ENCODE measurements around the gene COQ8A. TPM values are rescaled to one million over a fixed set of nuclear protein-coding genes. Genes with fewer than 3 reads are reported as not detected.

COQ8A gene
- total RNA-seq, 1 donor: 14.1 TPM

GRCh38 chr1:226964611-226965486, 24.8 kb downstream of the COQ8A start:
- H3K4me1 ChIP-seq (ENCODE audit: insufficient read depth, low read length): no peaks in the 10 kb centered on the region
- H3K4me2 ChIP-seq (ENCODE audit: insufficient read depth, low read length): no peak overlapping the region
- H3K9me3 ChIP-seq (ENCODE audit: low read depth, low read length): no peaks in the 10 kb centered on the region
- no peaks in the 10 kb centered on the region for H4K20me1 ChIP-seq (ENCODE audit: insufficient read depth, low read length)
- no peak overlapping the region for H3K27ac ChIP-seq (ENCODE audit: low read depth, low read length)
- H3K79me2 ChIP-seq (ENCODE audit: insufficient read depth, low read length): no peaks in the 10 kb centered on the region
- no peak overlapping the region for H3K4me3 ChIP-seq (ENCODE audit: insufficient read depth, low read length)
- TF ChIP-seq, protein P1, sequence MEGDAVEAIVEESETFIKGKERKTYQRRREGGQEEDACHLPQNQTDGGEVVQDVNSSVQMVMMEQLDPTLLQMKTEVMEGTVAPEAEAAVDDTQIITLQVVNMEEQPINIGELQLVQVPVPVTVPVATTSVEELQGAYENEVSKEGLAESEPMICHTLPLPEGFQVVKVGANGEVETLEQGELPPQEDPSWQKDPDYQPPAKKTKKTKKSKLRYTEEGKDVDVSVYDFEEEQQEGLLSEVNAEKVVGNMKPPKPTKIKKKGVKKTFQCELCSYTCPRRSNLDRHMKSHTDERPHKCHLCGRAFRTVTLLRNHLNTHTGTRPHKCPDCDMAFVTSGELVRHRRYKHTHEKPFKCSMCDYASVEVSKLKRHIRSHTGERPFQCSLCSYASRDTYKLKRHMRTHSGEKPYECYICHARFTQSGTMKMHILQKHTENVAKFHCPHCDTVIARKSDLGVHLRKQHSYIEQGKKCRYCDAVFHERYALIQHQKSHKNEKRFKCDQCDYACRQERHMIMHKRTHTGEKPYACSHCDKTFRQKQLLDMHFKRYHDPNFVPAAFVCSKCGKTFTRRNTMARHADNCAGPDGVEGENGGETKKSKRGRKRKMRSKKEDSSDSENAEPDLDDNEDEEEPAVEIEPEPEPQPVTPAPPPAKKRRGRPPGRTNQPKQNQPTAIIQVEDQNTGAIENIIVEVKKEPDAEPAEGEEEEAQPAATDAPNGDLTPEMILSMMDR (IDR thresholded peaks at IDR 0.05; ENCODE audit: extremely low read depth, low read depth, low read length): no peak
- H3K27me3 ChIP-seq (ENCODE audit: insufficient read depth, low read length): no peaks in the 10 kb centered on the region
- H2AFZ ChIP-seq (ENCODE audit: low read length): no peak overlapping the region
- peak; percentile 61 for DNase-seq (ENCODE audit: insufficient read length, low spot score, missing footprints)
- no peaks in the 10 kb centered on the region for H3K36me3 ChIP-seq (ENCODE audit: insufficient read depth, low read length)

DNA sequence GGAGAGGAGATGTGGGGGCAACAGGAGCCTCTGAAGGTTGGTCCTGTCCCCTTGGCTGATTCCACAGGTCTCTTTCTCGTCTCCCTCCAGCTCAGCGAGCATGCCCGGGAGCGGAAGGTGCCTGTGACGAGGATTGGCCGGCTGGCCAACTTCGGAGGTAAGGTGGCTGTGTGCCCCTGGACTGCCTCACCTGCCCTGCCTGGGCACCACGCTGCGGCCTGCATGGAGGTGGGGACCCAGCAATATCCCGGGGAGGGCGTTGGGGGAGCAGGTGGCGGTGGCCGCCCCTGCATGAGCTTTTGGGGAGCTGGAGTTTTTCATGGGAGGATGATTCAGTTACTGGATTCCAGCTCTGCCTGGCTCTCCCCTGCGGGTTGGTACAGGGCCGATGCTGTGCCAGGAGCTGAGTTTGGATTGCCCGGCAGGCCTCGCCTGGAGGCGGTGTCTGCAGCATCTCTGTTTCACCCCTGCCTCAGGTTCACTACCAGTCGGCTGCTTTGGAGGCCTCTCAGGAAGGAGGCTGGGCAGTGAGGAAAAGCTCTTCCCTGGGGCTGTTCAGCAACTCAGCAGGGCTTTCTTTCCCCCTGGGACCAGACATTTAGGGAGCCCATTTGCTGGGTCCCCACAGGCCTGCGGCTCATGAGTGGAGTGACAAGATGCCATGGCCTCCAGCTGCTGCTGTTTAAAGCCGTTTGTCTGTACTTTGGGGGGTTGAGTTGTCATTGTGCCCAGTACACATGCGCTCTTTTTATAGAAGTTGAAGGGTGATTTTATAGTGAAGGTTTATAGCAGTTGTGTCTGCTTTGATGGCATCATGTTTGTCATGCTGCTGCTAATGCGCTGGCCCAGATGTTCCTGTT, 25.7 kb downstream of the COQ8A start:
- TF ChIP-seq, protein P1 (IDR thresholded peaks at IDR 0.05; ENCODE audit: extremely low read depth, low read depth, low read length): no peak
- no peak overlapping the region for H2AFZ ChIP-seq (ENCODE audit: low read length)
- H3K36me3 ChIP-seq (ENCODE audit: insufficient read depth, low read length): no peaks in the 10 kb centered on the region
- H3K4me3 ChIP-seq (ENCODE audit: insufficient read depth, low read length): no peak overlapping the region
- no peaks in the 10 kb centered on the region for H3K27me3 ChIP-seq (ENCODE audit: insufficient read depth, low read length)
- H3K4me2 ChIP-seq (ENCODE audit: insufficient read depth, low read length): no peak overlapping the region
- H4K20me1 ChIP-seq (ENCODE audit: insufficient read depth, low read length): no peaks in the 10 kb centered on the region
- peak; percentile 31 for DNase-seq (ENCODE audit: insufficient read length, low spot score, missing footprints)
- no peak overlapping the region for H3K27ac ChIP-seq (ENCODE audit: low read depth, low read length)
- no peaks in the 10 kb centered on the region for H3K4me1 ChIP-seq (ENCODE audit: insufficient read depth, low read length)
- no peaks in the 10 kb centered on the region for H3K9me3 ChIP-seq (ENCODE audit: low read depth, low read length)
- H3K79me2 ChIP-seq (ENCODE audit: insufficient read depth, low read length): no peaks in the 10 kb centered on the region

DNA sequence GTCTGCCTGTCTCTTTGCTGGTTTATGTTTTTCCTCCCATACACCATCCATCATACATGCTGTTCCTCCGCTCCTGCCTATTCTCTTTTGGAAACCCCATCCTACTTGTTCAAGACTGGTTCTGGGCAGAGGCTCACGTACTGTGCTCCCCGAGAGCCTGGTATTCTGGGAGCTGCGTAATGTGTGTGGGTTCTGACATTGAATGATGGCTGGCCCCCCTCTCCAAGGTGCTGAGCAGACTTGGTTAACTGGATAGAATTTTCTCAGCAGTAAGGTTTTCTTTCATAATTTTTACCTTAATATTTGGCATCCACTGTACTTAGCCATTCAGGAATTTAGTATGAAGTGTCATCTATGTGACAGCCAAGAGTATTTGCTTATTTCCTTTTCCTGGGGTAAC, 26.6 kb downstream of the COQ8A start:
- H3K4me1 ChIP-seq (ENCODE audit: insufficient read depth, low read length): no peaks in the 10 kb centered on the region
- H2AFZ ChIP-seq (ENCODE audit: low read length): no peak overlapping the region
- no peaks in the 10 kb centered on the region for H3K36me3 ChIP-seq (ENCODE audit: insufficient read depth, low read length)
- DNase-seq (ENCODE audit: insufficient read length, low spot score, missing footprints): no peak
- no peaks in the 10 kb centered on the region for H3K27me3 ChIP-seq (ENCODE audit: insufficient read depth, low read length)
- no peaks in the 10 kb centered on the region for H3K79me2 ChIP-seq (ENCODE audit: insufficient read depth, low read length)
- H3K9me3 ChIP-seq (ENCODE audit: low read depth, low read length): no peaks in the 10 kb centered on the region
- no peak overlapping the region for H3K4me3 ChIP-seq (ENCODE audit: insufficient read depth, low read length)
- H3K27ac ChIP-seq (ENCODE audit: low read depth, low read length): no peak overlapping the region
- no peak overlapping the region for H3K4me2 ChIP-seq (ENCODE audit: insufficient read depth, low read length)
- no peaks in the 10 kb centered on the region for H4K20me1 ChIP-seq (ENCODE audit: insufficient read depth, low read length)
- TF ChIP-seq, protein P1 (IDR thresholded peaks at IDR 0.05; ENCODE audit: extremely low read depth, low read depth, low read length): no peak

GRCh38 chr1:226967665-226968064, 27.6 kb downstream of the COQ8A start:
- no peak for DNase-seq (ENCODE audit: insufficient read length, low spot score, missing footprints)
- no peak overlapping the region for H3K27ac ChIP-seq (ENCODE audit: low read depth, low read length)
- H3K27me3 ChIP-seq (ENCODE audit: insufficient read depth, low read length): no peaks in the 10 kb centered on the region
- H3K4me2 ChIP-seq (ENCODE audit: insufficient read depth, low read length): no peak overlapping the region
- no peaks in the 10 kb centered on the region for H3K79me2 ChIP-seq (ENCODE audit: insufficient read depth, low read length)
- H3K9me3 ChIP-seq (ENCODE audit: low read depth, low read length): peaks cover 3% of the 10 kb centered on the region
- H3K4me1 ChIP-seq (ENCODE audit: insufficient read depth, low read length): no peaks in the 10 kb centered on the region
- H3K4me3 ChIP-seq (ENCODE audit: insufficient read depth, low read length): no peak overlapping the region
- no peaks in the 10 kb centered on the region for H4K20me1 ChIP-seq (ENCODE audit: insufficient read depth, low read length)
- H2AFZ ChIP-seq (ENCODE audit: low read length): no peak overlapping the region
- TF ChIP-seq, protein P1 (IDR thresholded peaks at IDR 0.05; ENCODE audit: extremely low read depth, low read depth, low read length): no peak
- H3K36me3 ChIP-seq (ENCODE audit: insufficient read depth, low read length): no peaks in the 10 kb centered on the region

All from osteoblast (primary cell).